Gastrocnemius medialis (tissue), 4 donors: ENCODE results near the gene LIMCH1. TPM values are rescaled to one million over a fixed set of nuclear protein-coding genes. Genes with fewer than 3 reads are reported as not detected.

Source experiments
- ATAC-seq, 2 donors: fragments of 150-250 bp; one replicate each; pipeline ENCODE4 v1.9.1; 2016
- DNase-seq, 2 donors: peaks; one replicate each; pipeline ENCODE4 v3.0.0-alpha.2; 2019
- H3K27ac ChIP-seq, 4 donors: fragments of 200-600 bp; sonication (generic); 1 replicate in 1 of 4; 2 replicates in 3 of 4; pipeline ENCODE4 v1.5.1; 2016 to 2018; ENCODE audit warnings: mild to moderate bottlenecking in 2 of 4, moderate library complexity in 1 of 4
- H3K27me3 ChIP-seq, 3 donors: fragments of 200-600 bp; sonication (generic) in 2 of 3; 1 replicate in 1 of 3; 2 replicates in 2 of 3; pipeline versions ENCODE4 v1.5.1 to v1.6.0; 2016 to 2019; ENCODE audit warnings: mild to moderate bottlenecking in 1 of 3, moderate library complexity in 1 of 3
- H3K36me3 ChIP-seq, 2 donors: fragments of 200-600 bp; sonication (generic) in 1 of 2; one replicate each; pipeline ENCODE4 v1.5.1; 2017 to 2018
- H3K4me1 ChIP-seq, 2 donors: fragments of 200-600 bp; sonication (generic) in 1 of 2; one replicate each; pipeline ENCODE4 v1.5.1; 2016 to 2017; ENCODE audit warnings: mild to moderate bottlenecking in 2 of 2
- H3K4me3 ChIP-seq, 4 donors: fragments of 200-600 bp; sonication (generic) in 3 of 4; 1 replicate in 1 of 4; 2 replicates in 3 of 4; pipeline ENCODE4 v1.5.1; 2016 to 2019; ENCODE audit warnings: mild to moderate bottlenecking in 2 of 4
- H3K9me3 ChIP-seq, 3 donors: fragments of 200-600 bp; sonication (generic) in 2 of 3; 1 replicate in 1 of 3; 2 replicates in 2 of 3; pipeline ENCODE4 v1.5.1; 2016 to 2019
- POLR2A ChIP-seq, 2 donors: fragments of 450-650 bp; IDR thresholded peaks; one replicate each; pipeline ENCODE4 v1.6.1; 2017; ENCODE audit warnings: antibody characterized with exemption in 2 of 2, mild to moderate bottlenecking in 2 of 2, moderate library complexity in 2 of 2
- in situ Hi-C, 4 donors: fragments of 200-750 bp; cut with MboI; loops; one replicate each; pipeline versions ENCODE4 v1.15.0 to v1.8.0; 2017; ENCODE audit warnings: low sequenced_read_pairs in 4 of 4
- intact Hi-C: fragments of 100-400 bp; cut with DNase I; formaldehyde crosslinking; loops from one replicate; pipeline ENCODE4 v1.15.1; 2023; ENCODE audit warnings: low total_unique reads
- total RNA-seq, 4 donors: library from RNA; depleted of rRNA; stranded (reverse); fragments of >200 nt; gene quantifications; one replicate each; pipeline versions ENCODE4 v1.1.0 to v1.2.3, GENCODE V29; 2016
- TF ChIP-seq, protein P1 (sequence below), 5 experiments: fragments of 450-650 bp in 3 of 5; fragments of 200-600 bp in 2 of 5; sonication (generic) in 2 of 5; IDR thresholded peaks in 4 of 5; conservative IDR thresholded peaks in 1 of 5; 1 replicate in 4 of 5; 2 replicates in 1 of 5; pipeline ENCODE4 v1.5.1; 2016 to 2019; ENCODE audit warnings: antibody characterized with exemption in 5 of 5, mild to moderate bottlenecking in 3 of 5, moderate library complexity in 3 of 5

LIMCH1 gene
- total RNA-seq, 4 donors from 2014 or later = 36.2 to 71.4 (median 52.1) TPM

DNA sequence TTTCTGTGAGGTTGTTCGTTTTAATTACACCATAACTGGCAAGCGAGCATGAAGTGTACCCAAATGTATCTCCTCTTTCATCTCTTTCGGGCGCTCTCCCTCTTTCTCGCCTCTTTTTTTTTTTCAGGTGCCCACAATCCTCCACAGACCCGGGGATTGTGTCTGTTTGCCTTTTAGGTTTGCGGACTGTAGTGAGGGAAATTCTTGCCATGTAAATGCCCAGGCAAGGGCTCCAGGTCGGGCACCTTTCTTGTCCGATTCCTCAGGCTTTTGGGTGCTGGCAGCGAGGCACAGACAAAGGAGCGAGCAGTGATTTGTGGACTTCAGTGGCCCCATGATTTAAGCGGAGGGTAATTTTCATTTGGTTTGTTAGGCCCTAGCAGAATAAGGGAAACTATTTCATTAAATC is 211.7 kb downstream of the LIMCH1 start:
- Histone ChIP-seq H3K9me3 (no peaks in the 10 kb centered on the region), H3K27ac (no peak overlapping the region), H3K4me3 (no peak overlapping the region), H3K4me1 (peaks cover 0 to 6% of the 10 kb centered on the region in 2 donors), H3K36me3 (no peaks in the 10 kb centered on the region), H3K27me3 (peaks cover 84 to 97% (median 93%) of the 10 kb centered on the region in 3 donors)
- intact Hi-C loops = no loop called here
- DNase-seq = no peak
- TF ChIP-seq POLR2A (IDR thresholded peaks at IDR 0.05) = no peak
- TF ChIP-seq, protein P1, sequence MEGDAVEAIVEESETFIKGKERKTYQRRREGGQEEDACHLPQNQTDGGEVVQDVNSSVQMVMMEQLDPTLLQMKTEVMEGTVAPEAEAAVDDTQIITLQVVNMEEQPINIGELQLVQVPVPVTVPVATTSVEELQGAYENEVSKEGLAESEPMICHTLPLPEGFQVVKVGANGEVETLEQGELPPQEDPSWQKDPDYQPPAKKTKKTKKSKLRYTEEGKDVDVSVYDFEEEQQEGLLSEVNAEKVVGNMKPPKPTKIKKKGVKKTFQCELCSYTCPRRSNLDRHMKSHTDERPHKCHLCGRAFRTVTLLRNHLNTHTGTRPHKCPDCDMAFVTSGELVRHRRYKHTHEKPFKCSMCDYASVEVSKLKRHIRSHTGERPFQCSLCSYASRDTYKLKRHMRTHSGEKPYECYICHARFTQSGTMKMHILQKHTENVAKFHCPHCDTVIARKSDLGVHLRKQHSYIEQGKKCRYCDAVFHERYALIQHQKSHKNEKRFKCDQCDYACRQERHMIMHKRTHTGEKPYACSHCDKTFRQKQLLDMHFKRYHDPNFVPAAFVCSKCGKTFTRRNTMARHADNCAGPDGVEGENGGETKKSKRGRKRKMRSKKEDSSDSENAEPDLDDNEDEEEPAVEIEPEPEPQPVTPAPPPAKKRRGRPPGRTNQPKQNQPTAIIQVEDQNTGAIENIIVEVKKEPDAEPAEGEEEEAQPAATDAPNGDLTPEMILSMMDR (IDR thresholded peaks at IDR 0.05 in 4 of 5, conservative IDR thresholded peaks at IDR 0.05 in 1 of 5) = no peak
- in situ Hi-C loops = no loop called here
- ATAC-seq = no peak

Other genes with a start within 250 kb of the LIMCH1 start
- not detected for gene PHOX2B, start 210.6 kb downstream of the LIMCH1 start, total RNA-seq